IMR-90 (cell line): ENCODE measurements around the gene LRIG1. TPM values are rescaled to one million over a fixed set of nuclear protein-coding genes. Genes with fewer than 3 reads are reported as not detected.

Source experiments
- ATAC-seq: fragments of 200-7000 bp; cut with Tn5 transposase; 2 replicates; pipeline ENCODE4 v1.9.1; 2020; ENCODE audit warnings: low read depth, mild to moderate bottlenecking, moderate library complexity
- BruUV-seq: library from RNA; stranded (reverse); fragments of 400-500 nt; replicated peaks from 2 replicates; lab custom pipeline; 2021; lab: Mats Ljungman, UMichigan
- CTCF ChIA-PET: fragments of 300-600 bp; formaldehyde crosslinking; extraction: SDS; loops from one replicate; lab custom pipeline; 2021; ENCODE audit warnings: antibody characterized with exemption; lab: Yijun Ruan, JAX
- POLR2A ChIA-PET: fragments of 300-600 bp; sonication (Branson Sonifier 250); formaldehyde crosslinking; loops from one replicate; lab custom pipeline; 2022; ENCODE audit warnings: antibody characterized with exemption; ENCODE audit not compliant: unreplicated experiment; lab: Charles Lee
- DNase-seq: peaks from one replicate; pipeline ENCODE4 v3.0.0; 2013
- H2AFZ ChIP-seq: replicated peaks from 2 replicates; pipeline ENCODE3; 2013; ENCODE audit warnings: low read length, mild to moderate bottlenecking; ENCODE audit not compliant: poor library complexity
- H2AK5ac ChIP-seq: 2 replicates; pipeline ENCODE4 v1.6.1; 2013; ENCODE audit warnings: low read depth, low read length, inconsistent platforms
- H2AK9ac ChIP-seq: replicated peaks from 2 replicates; pipeline ENCODE3; 2013; ENCODE audit warnings: mild to moderate bottlenecking, low read depth, low read length, moderate library complexity; ENCODE audit not compliant: poor library complexity
- H2BK120ac ChIP-seq: 2 replicates; pipeline ENCODE4 v1.6.1; 2013; ENCODE audit warnings: low read depth, low read length, inconsistent platforms
- H2BK15ac ChIP-seq: 3 replicates; pipeline ENCODE4 v1.6.1; 2013; ENCODE audit warnings: low read depth, low read length, inconsistent platforms
- H2BK20ac ChIP-seq: 2 replicates; pipeline ENCODE4 v1.6.1; 2013; ENCODE audit warnings: low read depth, mild to moderate bottlenecking, inconsistent platforms, low read length, moderate library complexity
- H2BK5ac ChIP-seq: 2 replicates; pipeline ENCODE4 v1.6.1; 2013; ENCODE audit warnings: mild to moderate bottlenecking, low read depth, low read length, inconsistent platforms; ENCODE audit not compliant: poor library complexity, severe bottlenecking
- H3K14ac ChIP-seq: replicated peaks from 2 replicates; pipeline ENCODE4 v1.6.1; 2013; ENCODE audit warnings: low read depth, low read length, inconsistent platforms
- H3K18ac ChIP-seq: 2 replicates; pipeline ENCODE4 v1.6.1; 2013; ENCODE audit warnings: low read depth, low read length, control low read depth
- H3K23ac ChIP-seq: 2 replicates; pipeline ENCODE4 v1.6.1; 2013; ENCODE audit warnings: low read depth, low read length, inconsistent platforms
- H3K27ac ChIP-seq: 2 replicates; pipeline ENCODE4 v1.5.1; 2013; ENCODE audit warnings: mild to moderate bottlenecking, control low read depth, low read length; ENCODE audit not compliant: insufficient read depth
- H3K27me3 ChIP-seq: 2 replicates; pipeline ENCODE4 v1.6.1; 2013; ENCODE audit warnings: low read length; ENCODE audit not compliant: control insufficient read depth, insufficient read depth
- H3K36me3 ChIP-seq: 2 replicates; pipeline ENCODE4 v1.6.1; 2013; ENCODE audit warnings: low read length, mixed read lengths; ENCODE audit not compliant: control insufficient read depth, insufficient read depth
- H3K4ac ChIP-seq: 2 replicates; pipeline ENCODE4 v1.6.1; 2013; ENCODE audit warnings: low read depth, low read length, inconsistent platforms
- H3K4me1 ChIP-seq: 2 replicates; pipeline ENCODE4 v1.6.1; 2013; ENCODE audit warnings: low read length, mixed read lengths; ENCODE audit not compliant: control insufficient read depth, insufficient read depth
- H3K4me2 ChIP-seq: 2 replicates; pipeline ENCODE4 v1.6.1; 2013; ENCODE audit warnings: low read depth, mild to moderate bottlenecking, control low read depth, low read length, moderate library complexity
- H3K4me3 ChIP-seq: 2 replicates; pipeline ENCODE4 v1.5.1; 2013; ENCODE audit warnings: low read depth, mild to moderate bottlenecking, control low read depth, low read length, moderate library complexity; ENCODE audit not compliant: insufficient read depth
- H3K56ac ChIP-seq: 2 replicates; pipeline ENCODE4 v1.6.1; 2013; ENCODE audit warnings: low read length, inconsistent platforms; ENCODE audit not compliant: insufficient read depth; ENCODE audit errors: extremely low read depth
- H3K79me1 ChIP-seq, 2 experiments: 2 replicates each; pipeline ENCODE4 v1.6.1; 2013; ENCODE audit warnings: low read length in 2 of 2, inconsistent platforms in 1 of 2, low read depth in 1 of 2
- H3K9ac ChIP-seq: 2 replicates; pipeline ENCODE4 v1.6.1; 2013; ENCODE audit warnings: low read depth, low read length, control low read depth
- H3K9me1 ChIP-seq: 2 replicates; pipeline ENCODE4 v1.6.1; 2013; ENCODE audit warnings: low read length, inconsistent platforms; ENCODE audit not compliant: insufficient read depth
- H3K9me3 ChIP-seq: 2 replicates; pipeline ENCODE4 v1.6.1; 2013; ENCODE audit warnings: low read length; ENCODE audit not compliant: control insufficient read depth, insufficient read depth
- H4K20me1 ChIP-seq: 2 replicates; pipeline ENCODE4 v1.6.1; 2013; ENCODE audit warnings: low read length, inconsistent platforms; ENCODE audit not compliant: insufficient read depth
- H4K5ac ChIP-seq: 2 replicates; pipeline ENCODE4 v1.6.1; 2013; ENCODE audit warnings: mild to moderate bottlenecking, low read depth, low read length, control low read depth
- H4K8ac ChIP-seq, 2 experiments: 2 replicates each; pipeline ENCODE4 v1.6.1; 2013; ENCODE audit warnings: low read depth in 2 of 2, low read length in 2 of 2, control low read depth in 1 of 2, inconsistent platforms in 1 of 2
- H4K91ac ChIP-seq: 2 replicates; pipeline ENCODE4 v1.6.1; 2013; ENCODE audit warnings: low read depth, low read length, inconsistent platforms; ENCODE audit not compliant: insufficient read depth
- BHLHE40 ChIP-seq: fragments of 150-350 bp; IDR thresholded peaks from 2 replicates; pipeline ENCODE4 v1.6.1; 2016; ENCODE audit warnings: mild to moderate bottlenecking, low read depth, low read length
- CEBPB ChIP-seq: IDR thresholded peaks from 2 replicates; pipeline ENCODE4 v1.6.1; 2012; ENCODE audit warnings: low read depth, low read length, improper control_type of control experiment
- CHD1 ChIP-seq: IDR thresholded peaks from 2 replicates; pipeline ENCODE4 v1.6.1; 2012; ENCODE audit warnings: low read depth, low read length, improper control_type of control experiment
- FOS ChIP-seq: fragments of 150-350 bp; IDR thresholded peaks from 2 replicates; pipeline ENCODE4 v1.6.1; 2016; ENCODE audit warnings: low read depth, low read length
- MAFK ChIP-seq: IDR thresholded peaks from 2 replicates; pipeline ENCODE4 v1.6.1; 2012; ENCODE audit warnings: low read depth, low read length, improper control_type of control experiment
- MAZ ChIP-seq: IDR thresholded peaks from 2 replicates; pipeline ENCODE4 v1.6.1; 2012; ENCODE audit warnings: low read depth, mild to moderate bottlenecking, low read length, improper control_type of control experiment, moderate library complexity, borderline replicate concordance
- MXI1 ChIP-seq: IDR thresholded peaks from 2 replicates; pipeline ENCODE4 v1.6.1; 2012; ENCODE audit warnings: low read depth, mild to moderate bottlenecking, low read length, moderate library complexity, borderline replicate concordance
- NFE2L2 ChIP-seq: fragments of 150-350 bp; IDR thresholded peaks from 2 replicates; pipeline ENCODE4 v1.6.1; 2016; ENCODE audit warnings: low read depth, mild to moderate bottlenecking, low read length
- POLR2A ChIP-seq: IDR thresholded peaks from 2 replicates; pipeline ENCODE4 v1.6.1; 2012; ENCODE audit warnings: mild to moderate bottlenecking, low read depth, low read length
- RAD21 ChIP-seq: IDR thresholded peaks from 2 replicates; pipeline ENCODE4 v1.6.1; 2012; ENCODE audit warnings: low read length, improper control_type of control experiment
- RCOR1 ChIP-seq: IDR thresholded peaks from 2 replicates; pipeline ENCODE4 v1.6.1; 2012; ENCODE audit warnings: mild to moderate bottlenecking, low read length, improper control_type of control experiment; ENCODE audit not compliant: insufficient replicate concordance
- RFX5 ChIP-seq: IDR thresholded peaks from 2 replicates; pipeline ENCODE4 v1.8.0; 2012; ENCODE audit warnings: low read depth, mild to moderate bottlenecking, low read length, moderate library complexity
- SMC3 ChIP-seq: fragments of 150-350 bp; IDR thresholded peaks from 2 replicates; pipeline ENCODE4 v1.6.1; 2016; ENCODE audit warnings: low read depth, mild to moderate bottlenecking, antibody characterized with exemption, low read length, moderate library complexity
- WGBS, 2 experiments: methylation state at CpG; one replicate each; pipeline versions ENCODE4 v1.1.5 to v1.1.7; 2013; ENCODE audit warnings: missing lambda C conversion rate in 2 of 2; ENCODE audit not compliant: insufficient read length in 1 of 2; ENCODE audit errors: extremely low coverage in 2 of 2; 5-methylcytosine and 5-hydroxymethylcytosine counted together
- dilution Hi-C: fragments of 300-500 bp; cut with HindIII; formaldehyde crosslinking; loops from one replicate; pipeline ENCODE4 v1.14.3; 2018; ENCODE audit warnings: low sequenced_read_pairs; ENCODE audit not compliant: unreplicated experiment
- in situ Hi-C: fragments of 300-500 bp; cut with MboI; formaldehyde crosslinking; loops from 3 replicates; pipeline ENCODE4 v1.14.3; 2019; ENCODE audit warnings: low sequenced_read_pairs, inconsistent platforms, mixed read lengths
- intact Hi-C: fragments of 100-400 bp; cut with micrococcal nuclease; formaldehyde crosslinking; loops from 2 replicates; pipeline ENCODE4 v1.10.0; 2022
- polyA plus RNA-seq, 3 experiments: library from polyadenylated mRNA; depleted of rRNA; stranded (reverse); fragments of >200 nt; gene quantifications; 2 replicates each; pipeline ENCODE4 v1.2.3, GENCODE V29; 2012; ENCODE audit warnings: low replicate concordance in 1 of 3
- total RNA-seq: library from RNA; depleted of rRNA; stranded (reverse); fragments of >200 nt; gene quantifications from 2 replicates; pipeline ENCODE4 v1.2.3, GENCODE V29; 2012
- TF ChIP-seq, protein P1 (sequence below): fragments of 150-350 bp; IDR thresholded peaks from 2 replicates; pipeline ENCODE4 v1.6.1; 2016; ENCODE audit warnings: low read depth, mild to moderate bottlenecking, low read length, moderate library complexity, borderline replicate concordance
- TF ChIP-seq, protein P2 (sequence below): conservative IDR thresholded peaks from 2 replicates; pipeline ENCODE4 v1.5.1; 2012; ENCODE audit warnings: mild to moderate bottlenecking, low read depth, low read length, improper control_type of control experiment
- TF ChIP-seq, protein P3 (sequence below): fragments of 150-350 bp; IDR thresholded peaks from 2 replicates; pipeline ENCODE4 v1.6.1; 2017; ENCODE audit warnings: mild to moderate bottlenecking, antibody characterized with exemption, low read length, low read depth

LRIG1 gene
- total and polyA plus RNA-seq, 2 of the 4 experiments (the other 2 are of a cell fraction): 62.8 to 87.8 TPM

DNA sequence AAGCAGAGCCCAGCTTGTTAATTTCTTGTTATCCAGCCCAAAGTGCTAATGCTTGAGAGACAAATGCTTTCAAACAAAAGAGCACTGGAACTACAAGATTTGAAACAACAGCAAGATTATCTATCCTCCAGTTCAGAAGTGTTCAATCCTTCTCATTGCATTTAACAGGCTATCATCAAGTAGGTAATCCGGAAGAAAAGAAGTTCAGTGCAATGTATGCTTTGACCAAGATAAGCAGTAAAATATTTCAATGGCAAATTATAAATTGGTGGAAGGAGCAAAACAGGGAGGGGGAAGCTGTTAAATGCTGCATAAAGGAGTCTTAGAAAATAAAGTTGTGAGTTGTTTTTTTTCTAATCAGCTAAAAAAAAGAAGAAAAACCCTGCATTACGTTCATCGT, 8.8 kb downstream of the LRIG1 start:
- intact Hi-C loops (no loop called here), dilution Hi-C loops (no loop called here), in situ Hi-C loops (loop anchor here (10.0 kb wide), 1 partner anchor 217 kb away; no protein-coding TSS in a partner anchor)
- Histone ChIP-seq H3K27ac (no peak overlapping the region), H3K23ac (no peak overlapping the region), H2BK20ac (no peak overlapping the region), H3K9me1 (peaks cover 4% of the 10 kb centered on the region; the same call in 1 of the 2 replicates), H2BK5ac (no peak overlapping the region), H2BK120ac (no peak overlapping the region), H3K14ac (no peak overlapping the region), H3K4me2 (no peak overlapping the region), H3K9me3 (no peaks in the 10 kb centered on the region), H3K4me1 (peaks cover 20% of the 10 kb centered on the region), H4K91ac (no peak overlapping the region), H4K8ac (no peak overlapping the region), H4K5ac (no peak overlapping the region), H3K36me3 (no peaks in the 10 kb centered on the region), H3K4ac (no peak overlapping the region), H2AK5ac (no peak overlapping the region), H3K18ac (peak overlapping the region; percentile 39; the same call in 1 of the 2 replicates), H3K4me3 (no peak overlapping the region), H3K79me1 (peaks cover 22 to 70% of the 10 kb centered on the region in 2 experiments; a peak in 3 of 4 replicates), H3K9ac (no peak overlapping the region), H3K27me3 (no peaks in the 10 kb centered on the region), H2BK15ac (no peak overlapping the region), H2AK9ac (no peak overlapping the region), H4K20me1 (peaks cover 21% of the 10 kb centered on the region; the same call in 1 of the 2 replicates), H2AFZ (no peak overlapping the region), H3K56ac (no peak overlapping the region)
- no TSS peak for BruUV-seq
- ChIA-PET CTCF (interaction anchor here (0.6 to 1.2 kb wide), 2 partner anchors 46 to 311 kb away, joined by 3 to 5 read pairs; no protein-coding TSS in a partner anchor), POLR2A (no interaction called here)
- no peak for DNase-seq
- ATAC-seq: no peak
- WGBS, 2 experiments: no CpG with 5 or more reads among the region's 3 CpGs
- TF ChIP-seq CHD1 (no peak), POLR2A (no peak), RCOR1 (no peak), MAZ (no peak), SMC3 (no peak), BHLHE40 (no peak), MXI1 (no peak), FOS (no peak), MAFK (no peak), RAD21 (no peak), CEBPB (no peak), NFE2L2 (no peak), RFX5 (no peak)
- TF ChIP-seq, protein P1, sequence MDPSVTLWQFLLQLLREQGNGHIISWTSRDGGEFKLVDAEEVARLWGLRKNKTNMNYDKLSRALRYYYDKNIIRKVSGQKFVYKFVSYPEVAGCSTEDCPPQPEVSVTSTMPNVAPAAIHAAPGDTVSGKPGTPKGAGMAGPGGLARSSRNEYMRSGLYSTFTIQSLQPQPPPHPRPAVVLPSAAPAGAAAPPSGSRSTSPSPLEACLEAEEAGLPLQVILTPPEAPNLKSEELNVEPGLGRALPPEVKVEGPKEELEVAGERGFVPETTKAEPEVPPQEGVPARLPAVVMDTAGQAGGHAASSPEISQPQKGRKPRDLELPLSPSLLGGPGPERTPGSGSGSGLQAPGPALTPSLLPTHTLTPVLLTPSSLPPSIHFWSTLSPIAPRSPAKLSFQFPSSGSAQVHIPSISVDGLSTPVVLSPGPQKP: no peak
- TF ChIP-seq, protein P2, sequence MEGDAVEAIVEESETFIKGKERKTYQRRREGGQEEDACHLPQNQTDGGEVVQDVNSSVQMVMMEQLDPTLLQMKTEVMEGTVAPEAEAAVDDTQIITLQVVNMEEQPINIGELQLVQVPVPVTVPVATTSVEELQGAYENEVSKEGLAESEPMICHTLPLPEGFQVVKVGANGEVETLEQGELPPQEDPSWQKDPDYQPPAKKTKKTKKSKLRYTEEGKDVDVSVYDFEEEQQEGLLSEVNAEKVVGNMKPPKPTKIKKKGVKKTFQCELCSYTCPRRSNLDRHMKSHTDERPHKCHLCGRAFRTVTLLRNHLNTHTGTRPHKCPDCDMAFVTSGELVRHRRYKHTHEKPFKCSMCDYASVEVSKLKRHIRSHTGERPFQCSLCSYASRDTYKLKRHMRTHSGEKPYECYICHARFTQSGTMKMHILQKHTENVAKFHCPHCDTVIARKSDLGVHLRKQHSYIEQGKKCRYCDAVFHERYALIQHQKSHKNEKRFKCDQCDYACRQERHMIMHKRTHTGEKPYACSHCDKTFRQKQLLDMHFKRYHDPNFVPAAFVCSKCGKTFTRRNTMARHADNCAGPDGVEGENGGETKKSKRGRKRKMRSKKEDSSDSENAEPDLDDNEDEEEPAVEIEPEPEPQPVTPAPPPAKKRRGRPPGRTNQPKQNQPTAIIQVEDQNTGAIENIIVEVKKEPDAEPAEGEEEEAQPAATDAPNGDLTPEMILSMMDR: no peak
- TF ChIP-seq, protein P3, sequence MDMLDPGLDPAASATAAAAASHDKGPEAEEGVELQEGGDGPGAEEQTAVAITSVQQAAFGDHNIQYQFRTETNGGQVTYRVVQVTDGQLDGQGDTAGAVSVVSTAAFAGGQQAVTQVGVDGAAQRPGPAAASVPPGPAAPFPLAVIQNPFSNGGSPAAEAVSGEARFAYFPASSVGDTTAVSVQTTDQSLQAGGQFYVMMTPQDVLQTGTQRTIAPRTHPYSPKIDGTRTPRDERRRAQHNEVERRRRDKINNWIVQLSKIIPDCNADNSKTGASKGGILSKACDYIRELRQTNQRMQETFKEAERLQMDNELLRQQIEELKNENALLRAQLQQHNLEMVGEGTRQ: no peak
